NCI-H2196 treated with DMSO at 0.1 percent for 48 hours (cell line): ENCODE results near the gene KSR2.
"Not testable (repeated sequence)": the region's sequence is repeated elsewhere in the genome, so short reads cannot be mapped to it uniquely, and the experiment has no call there.

Source experiments
- DNase-seq: peaks from one replicate; lab custom pipeline; 2025; ENCODE audit not compliant: unreplicated experiment; lab: John Stamatoyannopoulos, UW

The KSR2 gene

GRCh38 chr12:117649796-117650195 is 319.0 kb downstream of the KSR2 start:
- no peak for DNase-seq

GRCh38 chr12:117646520-117646919 is 322.3 kb downstream of the KSR2 start:
- DNase-seq: no peak

- DNase-seq: no peak
These were observed 323.3 kb downstream of the KSR2 start for GRCh38 chr12:117645473-117645872.

GRCh38 chr12:117643971-117644370 is 324.8 kb downstream of the KSR2 start:
- no peak for DNase-seq

GRCh38 chr12:117641885-117642284 is 326.9 kb downstream of the KSR2 start:
- no peak for DNase-seq

GRCh38 chr12:117640511-117640910 is 328.3 kb downstream of the KSR2 start:
- DNase-seq: no peak

- no peak for DNase-seq
These were observed 339.3 kb downstream of the KSR2 start for GRCh38 chr12:117629454-117629853.

DNA sequence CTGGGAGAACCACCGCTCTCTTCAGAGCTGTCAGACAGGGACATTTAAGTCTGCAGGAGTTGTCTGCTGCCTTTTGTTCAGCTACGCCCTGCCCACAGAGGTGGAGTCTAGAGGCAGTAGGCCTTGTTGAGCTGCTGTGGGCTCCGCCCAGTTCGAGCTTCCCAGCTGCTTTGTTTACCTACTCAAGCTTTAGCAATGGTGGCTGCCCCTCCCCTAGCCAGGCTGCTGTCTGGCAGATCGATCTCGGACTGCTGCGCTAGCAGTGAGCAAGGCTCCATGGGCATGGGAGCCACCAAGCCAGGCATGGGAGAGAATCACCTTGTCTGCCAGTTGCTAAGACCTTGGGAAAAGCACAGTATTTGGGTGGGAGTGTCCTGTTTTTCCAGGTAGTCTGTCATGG is 340.1 kb downstream of the KSR2 start:
- not testable (repeated sequence) for DNase-seq

GRCh38 chr12:117622741-117623140 is 346.0 kb downstream of the KSR2 start:
- no peak for DNase-seq

DNA sequence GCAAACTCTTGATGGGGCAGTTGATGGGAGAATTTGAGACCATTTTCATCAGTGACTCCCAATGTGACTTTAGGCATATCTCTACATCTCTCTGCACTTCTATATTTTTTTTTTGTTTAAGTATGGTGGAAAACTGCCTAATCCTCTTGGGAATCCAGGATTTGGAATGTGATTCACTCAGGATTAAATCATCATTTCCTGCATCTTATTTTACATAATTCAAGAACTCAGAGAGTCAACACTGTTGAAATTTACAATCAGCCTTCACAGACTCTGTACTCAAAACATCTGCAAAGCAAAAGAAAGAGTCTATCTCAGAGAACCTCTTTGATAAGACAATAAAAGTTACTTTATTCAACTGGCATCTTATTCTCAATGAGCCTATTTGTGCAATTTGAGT is 346.7 kb downstream of the KSR2 start:
- no peak for DNase-seq

DNA sequence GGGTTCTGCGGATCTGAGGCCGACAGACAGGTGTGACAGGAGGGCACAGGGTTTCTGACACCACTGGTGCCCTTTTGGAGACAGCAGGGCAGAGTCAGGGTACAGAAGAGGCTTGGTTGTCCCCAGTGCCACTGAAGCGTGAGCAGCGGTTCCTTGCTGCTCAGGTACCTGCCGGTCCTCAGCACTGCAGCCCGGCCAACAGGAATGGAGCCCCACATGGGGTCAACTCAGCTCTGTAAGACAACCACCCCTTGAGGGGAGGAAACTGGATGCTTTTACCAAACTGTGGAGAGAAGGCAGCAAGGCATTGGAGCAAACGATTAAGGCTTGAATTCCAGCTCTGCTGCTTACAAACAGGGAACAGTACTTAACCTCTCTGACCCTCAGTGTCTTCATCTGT is 361.0 kb downstream of the KSR2 start:
- no peak for DNase-seq

GRCh38 chr12:117606945-117607344 is 361.8 kb downstream of the KSR2 start:
- no peak for DNase-seq

GRCh38 chr12:117606024-117606423 is 362.8 kb downstream of the KSR2 start:
- DNase-seq: no peak

GRCh38 chr12:117603316-117604113 is 365.3 kb downstream of the KSR2 start:
- DNase-seq: no peak

GRCh38 chr12:117599849-117600248 is 368.9 kb downstream of the KSR2 start:
- no peak for DNase-seq

- peak; percentile 36 for DNase-seq
These were observed 371.8 kb downstream of the KSR2 start for GRCh38 chr12:117596968-117597367.

DNA sequence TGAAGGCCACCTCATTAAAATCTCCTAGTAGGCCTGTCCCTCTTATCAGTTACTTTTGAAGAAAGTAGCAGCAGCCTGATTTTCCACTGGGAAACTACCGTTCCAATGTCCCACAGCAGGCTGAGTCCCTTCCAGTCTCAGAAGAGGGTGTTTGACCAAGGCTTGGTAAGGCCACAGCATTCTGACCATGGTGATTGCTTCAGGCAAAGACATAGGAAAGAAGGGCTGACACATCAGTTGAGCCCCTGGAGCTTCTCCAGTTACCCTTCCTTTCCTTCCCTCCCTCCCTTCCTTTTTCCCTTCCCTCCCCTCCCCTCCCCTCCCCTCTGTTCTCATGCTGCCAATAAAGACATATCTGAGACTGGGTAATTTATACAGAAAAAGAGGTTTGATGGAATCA is 373.0 kb downstream of the KSR2 start:
- no peak for DNase-seq

GRCh38 chr12:117594481-117594880 is 374.3 kb downstream of the KSR2 start:
- DNase-seq: no peak

DNA sequence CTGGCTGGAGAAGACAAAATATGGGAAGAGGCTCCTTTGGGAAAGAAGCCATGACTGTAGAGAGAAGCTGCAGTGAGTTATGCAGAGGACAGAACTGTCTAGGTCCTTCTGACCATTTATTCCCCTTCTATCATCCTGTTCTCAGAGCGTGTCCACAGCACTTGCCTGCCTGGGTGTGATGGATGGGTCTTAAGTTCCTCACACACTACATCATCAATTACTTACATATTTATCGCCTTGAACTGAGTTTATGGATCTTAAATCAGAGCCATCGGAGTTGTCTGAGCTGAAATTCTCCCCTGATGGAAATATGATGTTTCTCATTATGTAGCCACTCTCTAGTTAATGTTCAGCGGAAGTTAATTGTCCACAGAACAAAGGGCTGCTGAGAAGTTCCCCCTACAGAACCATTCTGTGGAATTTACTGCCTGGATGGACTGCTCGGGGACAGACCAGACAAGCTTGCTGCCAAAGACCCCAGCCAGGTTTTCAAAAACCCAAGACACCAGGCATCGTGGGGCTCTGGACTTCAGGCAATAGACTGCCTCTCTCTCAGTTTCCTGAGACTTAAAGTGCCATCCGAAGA is 374.9 kb downstream of the KSR2 start:
- DNase-seq: no peak

DNA sequence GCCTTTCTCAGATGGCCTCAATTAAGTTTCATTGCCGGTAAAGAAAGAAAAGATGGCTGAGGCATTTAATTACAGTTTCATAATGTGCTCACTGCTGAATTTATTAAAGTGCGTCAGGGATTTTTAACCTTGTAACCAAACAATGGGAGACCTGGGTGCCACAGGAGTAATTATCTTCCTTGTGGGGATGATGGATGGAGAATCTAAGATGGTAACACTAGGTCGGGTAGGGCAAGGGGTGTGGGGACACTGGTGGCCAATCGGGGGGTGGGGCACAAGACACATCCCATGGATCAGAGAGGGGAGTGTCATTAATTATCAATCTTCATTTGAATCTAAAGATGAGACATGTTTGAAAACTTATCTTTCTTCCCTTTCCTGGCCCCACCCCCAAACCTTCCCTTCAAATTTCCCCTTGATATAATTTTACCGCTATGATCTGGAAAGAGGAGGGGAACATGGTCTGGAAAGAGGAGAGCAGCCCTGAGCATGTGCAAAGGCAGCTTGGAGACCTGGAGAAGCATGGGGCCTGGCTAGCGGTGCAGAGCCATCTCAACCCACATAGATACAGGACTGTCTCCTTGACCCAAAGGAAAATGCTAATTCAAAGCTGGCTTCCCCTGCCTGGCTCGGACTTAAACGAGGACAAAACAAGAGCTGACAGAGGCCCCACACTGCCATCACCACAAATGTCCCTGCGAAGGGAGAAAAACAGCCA is 376.0 kb downstream of the KSR2 start:
- DNase-seq: no peak

- DNase-seq: no peak
These were observed 377.8 kb downstream of the KSR2 start for GRCh38 chr12:117590999-117591398.

DNA sequence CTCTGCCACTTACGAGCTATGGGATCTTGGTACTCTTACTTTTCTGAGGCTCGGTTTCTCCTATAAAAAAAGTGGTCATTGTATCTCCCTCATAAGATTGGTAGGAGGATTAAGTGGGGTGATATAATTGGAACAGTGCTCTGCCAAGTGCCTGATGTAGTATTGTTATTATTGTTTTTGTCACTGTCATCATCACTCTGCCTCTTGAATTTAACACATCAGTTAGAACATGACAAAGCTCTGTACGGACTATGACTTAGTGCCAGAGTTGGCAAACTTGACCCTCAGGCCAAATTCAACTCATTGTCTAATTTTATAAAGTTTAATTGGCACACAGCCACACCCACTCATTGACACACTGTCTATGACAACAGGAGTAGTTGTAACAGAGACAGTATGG is 378.4 kb downstream of the KSR2 start:
- DNase-seq: no peak
